HFF-Myc (cell line): Measurements from ENCODE around the gene MEGF10.

Experiments
- DNase-seq: peaks from one replicate; pipeline ENCODE4 v3.0.0-alpha.2; 2011; ENCODE audit warnings: low read depth; ENCODE audit errors: extremely low read depth
- H3K4me3 ChIP-seq: replicated peaks from 2 replicates; pipeline ENCODE4 v1.5.1; 2011; ENCODE audit warnings: low read depth, mild to moderate bottlenecking, control low read depth, low read length
- TF ChIP-seq, protein P1 (sequence below): IDR thresholded peaks from 2 replicates; pipeline ENCODE4 v1.5.1; 2012; ENCODE audit warnings: mild to moderate bottlenecking, low read depth, low read length, control low read depth; ENCODE audit errors: missing control alignments

MEGF10 gene

DNA sequence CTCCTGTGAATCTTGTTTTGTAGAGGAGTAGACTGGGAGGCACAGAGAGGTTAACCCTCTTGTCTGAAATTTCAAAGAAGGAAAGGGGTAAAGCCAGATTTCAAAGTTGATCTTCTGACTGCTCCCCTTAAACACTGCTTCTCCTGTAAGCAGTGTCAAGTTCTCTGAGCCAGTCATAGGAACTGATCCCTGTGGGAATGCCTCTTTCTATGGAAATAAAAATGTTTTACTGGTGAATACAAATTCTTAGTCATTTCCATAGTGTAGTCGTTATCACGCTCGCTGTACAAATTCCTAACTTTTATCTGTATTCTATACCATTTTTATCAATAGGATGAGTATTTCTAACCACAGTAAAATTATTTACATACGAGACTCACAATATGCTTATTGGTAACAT lies 160.5 kb downstream of the MEGF10 start:
- TF ChIP-seq, protein P1, sequence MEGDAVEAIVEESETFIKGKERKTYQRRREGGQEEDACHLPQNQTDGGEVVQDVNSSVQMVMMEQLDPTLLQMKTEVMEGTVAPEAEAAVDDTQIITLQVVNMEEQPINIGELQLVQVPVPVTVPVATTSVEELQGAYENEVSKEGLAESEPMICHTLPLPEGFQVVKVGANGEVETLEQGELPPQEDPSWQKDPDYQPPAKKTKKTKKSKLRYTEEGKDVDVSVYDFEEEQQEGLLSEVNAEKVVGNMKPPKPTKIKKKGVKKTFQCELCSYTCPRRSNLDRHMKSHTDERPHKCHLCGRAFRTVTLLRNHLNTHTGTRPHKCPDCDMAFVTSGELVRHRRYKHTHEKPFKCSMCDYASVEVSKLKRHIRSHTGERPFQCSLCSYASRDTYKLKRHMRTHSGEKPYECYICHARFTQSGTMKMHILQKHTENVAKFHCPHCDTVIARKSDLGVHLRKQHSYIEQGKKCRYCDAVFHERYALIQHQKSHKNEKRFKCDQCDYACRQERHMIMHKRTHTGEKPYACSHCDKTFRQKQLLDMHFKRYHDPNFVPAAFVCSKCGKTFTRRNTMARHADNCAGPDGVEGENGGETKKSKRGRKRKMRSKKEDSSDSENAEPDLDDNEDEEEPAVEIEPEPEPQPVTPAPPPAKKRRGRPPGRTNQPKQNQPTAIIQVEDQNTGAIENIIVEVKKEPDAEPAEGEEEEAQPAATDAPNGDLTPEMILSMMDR, result no peak
- H3K4me3 ChIP-seq, result no peak overlapping the region

DNA sequence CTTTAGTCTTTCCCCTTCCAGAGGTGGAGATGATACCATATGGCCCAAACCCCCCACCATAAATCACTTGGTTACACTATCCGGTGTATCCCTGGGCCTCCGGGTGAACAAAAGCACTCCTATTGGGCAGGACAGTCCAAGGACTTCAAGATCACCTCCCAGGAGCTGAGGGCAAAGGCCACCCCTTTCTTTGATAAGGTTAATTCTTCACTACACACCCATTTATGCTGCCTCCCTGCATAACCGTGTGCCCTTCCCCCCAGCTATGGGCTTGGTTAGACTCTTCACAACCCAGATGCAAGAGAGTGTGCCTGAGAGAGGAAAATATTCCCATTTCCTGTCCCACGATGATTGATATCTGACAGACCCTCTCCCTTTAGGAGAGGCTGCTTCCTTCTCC lies 162.0 kb downstream of the MEGF10 start:
- no peak for DNase-seq
- TF ChIP-seq, protein P1, result no peak
- H3K4me3 ChIP-seq, result no peak overlapping the region

More for the DNA sequence above, 160.5 kb downstream of the MEGF10 start:
- DNase-seq, result no peak

DNA sequence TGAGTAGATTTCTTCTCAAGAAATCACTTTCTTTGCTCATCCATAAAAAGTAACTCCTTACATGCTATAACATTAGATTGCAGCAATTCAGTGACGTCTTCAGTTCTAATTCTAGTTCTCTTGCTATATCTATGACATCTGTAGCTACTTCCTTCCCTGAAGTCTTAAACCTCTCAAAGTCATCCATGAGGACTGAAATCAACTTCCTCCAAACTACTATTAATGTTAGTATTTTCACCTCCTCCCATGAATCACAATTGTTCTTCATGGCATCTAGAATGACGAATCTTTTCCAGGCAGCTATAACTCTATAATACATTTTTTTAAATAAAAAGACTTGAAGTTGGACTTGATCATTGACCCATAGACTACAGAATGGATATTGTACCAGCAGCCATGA lies 180.6 kb downstream of the MEGF10 start:
- H3K4me3 ChIP-seq, result no peak overlapping the region
- DNase-seq, result no peak
- TF ChIP-seq, protein P1, result no peak

DNA sequence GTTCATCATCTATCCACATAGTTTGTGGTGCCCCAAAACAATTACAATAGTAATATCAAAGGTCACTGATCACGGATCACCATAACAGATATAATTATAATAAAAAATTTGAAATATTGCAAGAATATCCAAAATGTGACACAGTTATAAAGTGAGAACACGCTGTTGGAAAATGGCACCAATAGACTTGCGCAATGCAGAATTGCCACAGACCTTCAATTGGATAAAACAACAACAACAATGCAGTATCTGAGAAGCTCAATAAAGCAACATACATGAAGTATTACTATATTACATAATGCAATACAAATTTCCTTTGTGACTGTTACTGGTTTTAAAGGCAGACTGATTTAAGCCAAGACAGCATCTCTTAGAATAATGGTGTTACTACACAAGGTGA lies 182.1 kb downstream of the MEGF10 start:
- no peak for DNase-seq
- TF ChIP-seq, protein P1, result no peak
- H3K4me3 ChIP-seq, result no peak overlapping the region

DNA sequence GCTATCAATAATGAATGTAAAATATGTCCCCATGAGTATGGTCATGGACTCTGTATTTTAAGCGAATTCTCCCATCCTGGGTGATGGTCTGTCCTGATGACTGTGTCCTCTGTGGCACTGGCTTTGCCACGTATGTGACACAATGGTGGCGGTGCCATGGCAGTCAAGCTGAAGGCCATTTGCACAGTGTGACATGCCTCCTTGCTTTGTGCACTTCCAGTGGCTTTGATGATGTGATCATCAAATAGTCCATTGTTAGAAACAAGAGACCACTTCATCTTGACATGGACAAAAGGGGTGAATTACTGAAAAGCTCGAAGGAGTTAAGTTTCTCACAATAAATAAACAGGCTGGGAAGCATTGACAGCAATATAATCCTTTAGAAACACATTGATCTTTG lies 195.9 kb downstream of the MEGF10 start:
- no peak overlapping the region for H3K4me3 ChIP-seq
- no peak for DNase-seq
- TF ChIP-seq, protein P1, result no peak

DNA sequence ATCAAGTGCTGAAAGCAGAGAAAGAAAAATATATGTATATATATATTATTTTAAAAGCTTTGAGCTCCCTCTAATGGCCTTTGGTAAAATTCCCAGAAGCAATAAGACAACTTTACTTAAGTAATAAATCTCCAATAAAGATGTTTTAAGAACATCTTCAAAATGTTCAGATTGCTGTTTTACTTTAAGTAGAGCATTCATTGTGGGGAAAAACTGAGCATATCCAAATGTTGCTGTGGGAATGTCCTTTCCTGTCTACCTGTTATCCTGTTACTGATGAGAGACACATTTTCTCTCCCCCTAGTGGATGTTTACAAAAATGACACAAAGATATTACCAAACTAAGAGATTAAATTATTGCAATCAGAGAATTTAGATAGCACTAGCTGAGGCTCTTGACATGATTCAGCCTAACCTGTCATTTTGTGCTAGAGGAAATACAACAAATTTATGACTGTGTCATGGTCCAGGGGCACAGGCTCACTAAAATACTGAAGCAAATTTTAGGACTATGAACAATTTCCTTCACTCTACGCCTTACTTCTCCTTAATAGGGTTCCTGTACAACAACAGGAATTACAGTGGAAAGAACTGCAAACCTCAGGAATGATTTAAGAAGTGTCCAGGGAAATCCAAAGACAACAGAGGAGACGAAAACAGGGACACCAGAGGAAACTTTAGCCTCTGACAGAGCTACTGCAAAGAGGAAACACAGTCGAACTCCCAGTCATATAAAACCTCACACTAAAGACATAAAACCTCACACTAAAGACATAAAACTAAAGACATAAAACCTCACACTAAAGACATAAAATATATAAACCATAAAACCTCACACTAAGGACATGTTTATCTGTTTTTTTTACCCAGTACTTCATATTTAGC lies 202.5 kb downstream of the MEGF10 start:
- DNase-seq, result peak; percentile 9
- TF ChIP-seq, protein P1, result peak; percentile 63
- H3K4me3 ChIP-seq, result no peak overlapping the region
